Fibroblast of upper back skin (primary cell): ENCODE measurements around the gene RAPH1.
"Not testable (repeated sequence)": the region's sequence is repeated elsewhere in the genome, so short reads cannot be mapped to it uniquely, and the experiment has no call there.

ENCODE experiments used
- DNase-seq: peaks from one replicate; pipeline ENCODE4 v3.0.0-alpha.2; 2013

Gene RAPH1

DNA sequence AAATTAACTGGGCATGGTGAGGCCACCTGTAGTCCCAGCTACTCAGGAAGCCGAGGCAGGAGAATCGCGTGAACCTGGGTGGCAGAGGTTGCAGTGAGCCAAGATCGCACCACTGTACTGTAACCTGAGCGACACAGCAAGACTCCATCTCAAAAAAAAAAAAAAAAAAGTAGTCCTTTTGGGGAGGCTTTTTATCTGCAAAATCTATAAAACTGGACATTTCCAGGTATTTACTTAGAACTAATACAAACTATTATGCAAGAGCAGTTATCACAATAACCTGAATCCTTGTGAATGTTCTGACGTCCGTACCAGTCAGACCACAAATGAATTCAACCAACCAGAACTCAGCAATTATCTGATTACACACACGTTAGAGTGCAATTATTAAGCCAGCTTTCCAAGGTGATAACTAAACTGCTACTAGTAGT is 8.8 kb upstream of the RAPH1 start:
- DNase-seq = no peak

DNA sequence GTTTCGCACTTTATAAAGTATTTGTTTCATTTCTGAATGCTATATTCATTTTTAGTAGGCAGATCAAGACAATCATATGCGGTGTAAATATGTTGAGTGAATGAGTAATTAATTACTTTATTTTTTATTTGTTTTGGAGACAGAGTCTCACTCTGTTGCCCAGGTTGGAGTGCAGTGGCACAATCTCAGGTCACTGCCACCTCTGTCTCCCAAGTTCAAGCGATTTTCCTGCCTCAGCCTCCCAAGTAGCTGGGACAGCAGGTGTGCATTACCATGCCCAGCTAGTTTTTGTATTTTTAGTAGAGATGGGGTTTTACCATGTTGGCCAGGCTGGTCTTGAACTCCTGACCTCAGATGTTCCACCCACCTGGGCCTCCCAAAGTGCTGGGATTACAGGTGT is 5.5 kb upstream of the RAPH1 start:
- DNase-seq = not testable (repeated sequence)

DNA sequence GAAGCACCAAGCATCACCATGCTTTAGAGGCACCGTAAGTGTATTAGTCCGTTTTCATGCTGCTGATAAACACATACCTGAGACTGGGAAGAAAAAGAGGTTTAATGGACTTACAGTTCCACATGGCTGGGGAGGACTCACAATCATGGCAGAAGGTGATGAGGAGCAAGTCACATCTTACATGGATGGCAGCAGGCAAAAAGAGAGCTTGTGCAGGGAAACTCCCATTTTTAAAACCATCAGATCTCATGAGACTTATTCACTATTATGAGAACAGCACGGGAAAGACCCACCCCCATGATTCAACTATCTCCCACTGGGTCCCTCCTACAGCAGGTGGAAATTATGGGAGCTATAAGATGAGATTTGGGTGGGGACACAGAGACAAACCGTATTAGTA is 3.1 kb upstream of the RAPH1 start:
- DNase-seq = not testable (repeated sequence)

DNA sequence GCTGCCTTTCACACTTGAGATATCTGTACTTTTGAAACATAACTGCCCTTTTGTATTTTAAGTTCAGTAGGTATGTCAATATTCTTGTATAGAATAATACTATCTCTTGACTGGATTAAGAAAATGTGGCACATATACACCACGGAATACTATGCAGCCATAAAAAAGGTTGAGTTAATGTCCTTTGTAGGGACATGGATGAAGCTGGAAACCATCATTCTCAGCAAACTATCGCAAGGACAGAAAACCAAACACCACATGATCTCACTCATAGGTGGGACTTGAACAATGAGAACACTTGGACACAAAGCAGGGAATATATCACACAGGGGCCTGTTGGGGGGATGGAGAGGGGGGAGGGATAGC is 1.5 kb upstream of the RAPH1 start:
- not testable (repeated sequence) for DNase-seq

DNA sequence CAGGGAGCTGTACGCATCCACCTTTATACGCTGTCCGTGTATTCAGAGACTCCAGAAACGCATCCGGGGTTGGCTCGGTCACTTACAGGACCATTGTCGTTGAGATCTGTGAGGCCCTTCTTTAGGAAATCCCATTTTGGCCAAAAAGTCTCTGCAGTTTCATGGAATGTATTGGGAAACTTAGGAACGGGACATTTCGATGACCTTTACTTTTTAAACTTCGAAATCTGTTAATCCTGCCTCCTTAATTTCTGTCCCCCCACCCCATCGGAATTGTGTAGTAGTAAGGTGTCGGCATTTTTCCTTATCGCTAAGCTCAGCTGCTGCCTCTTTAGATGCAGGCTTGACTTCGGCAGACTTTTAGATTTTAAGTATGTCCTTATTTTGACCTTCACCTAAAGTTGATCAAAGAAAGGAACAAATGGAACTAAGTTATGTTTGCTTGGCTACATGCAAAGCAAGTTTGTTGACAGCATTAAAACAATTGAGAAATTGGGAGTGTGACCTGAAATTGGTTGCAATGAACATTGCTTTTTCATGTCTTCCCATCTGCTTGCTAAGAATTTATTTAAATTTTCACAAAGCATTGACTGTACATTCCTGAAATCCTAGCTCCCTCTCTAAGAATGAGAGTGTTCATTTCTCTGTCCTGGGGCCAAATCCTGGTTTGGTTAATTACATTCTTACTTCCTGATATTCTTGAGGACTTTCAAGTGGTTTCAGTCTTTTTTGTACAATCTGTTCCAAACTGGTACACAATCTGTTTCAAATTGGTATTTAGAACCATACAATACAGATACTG is 884 bp upstream of the RAPH1 start:
- DNase-seq = peak; percentile 51

DNA sequence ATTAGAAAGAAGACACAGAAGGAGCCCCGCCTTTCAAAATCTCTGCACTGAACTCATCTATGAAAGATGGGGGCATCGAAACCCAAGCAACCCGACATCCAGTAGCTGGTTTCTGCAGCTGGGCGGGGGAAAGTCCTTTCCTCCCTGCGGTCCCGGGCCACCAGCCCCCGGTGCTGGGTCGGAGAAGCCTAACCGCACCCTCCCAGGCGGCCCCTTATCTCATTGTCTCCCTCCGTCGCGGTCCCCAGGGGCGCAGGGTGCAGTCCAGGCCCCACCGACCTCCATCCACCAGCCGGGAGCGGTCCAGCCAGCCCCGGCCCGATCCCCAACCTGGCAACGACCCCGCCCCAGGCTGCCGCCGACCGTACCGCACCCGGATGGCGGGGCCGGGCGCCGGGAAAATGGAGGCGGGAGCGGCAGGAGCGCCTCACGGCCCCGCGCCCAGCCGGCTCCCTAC is 452 bp downstream of the RAPH1 start:
- no peak for DNase-seq

DNA sequence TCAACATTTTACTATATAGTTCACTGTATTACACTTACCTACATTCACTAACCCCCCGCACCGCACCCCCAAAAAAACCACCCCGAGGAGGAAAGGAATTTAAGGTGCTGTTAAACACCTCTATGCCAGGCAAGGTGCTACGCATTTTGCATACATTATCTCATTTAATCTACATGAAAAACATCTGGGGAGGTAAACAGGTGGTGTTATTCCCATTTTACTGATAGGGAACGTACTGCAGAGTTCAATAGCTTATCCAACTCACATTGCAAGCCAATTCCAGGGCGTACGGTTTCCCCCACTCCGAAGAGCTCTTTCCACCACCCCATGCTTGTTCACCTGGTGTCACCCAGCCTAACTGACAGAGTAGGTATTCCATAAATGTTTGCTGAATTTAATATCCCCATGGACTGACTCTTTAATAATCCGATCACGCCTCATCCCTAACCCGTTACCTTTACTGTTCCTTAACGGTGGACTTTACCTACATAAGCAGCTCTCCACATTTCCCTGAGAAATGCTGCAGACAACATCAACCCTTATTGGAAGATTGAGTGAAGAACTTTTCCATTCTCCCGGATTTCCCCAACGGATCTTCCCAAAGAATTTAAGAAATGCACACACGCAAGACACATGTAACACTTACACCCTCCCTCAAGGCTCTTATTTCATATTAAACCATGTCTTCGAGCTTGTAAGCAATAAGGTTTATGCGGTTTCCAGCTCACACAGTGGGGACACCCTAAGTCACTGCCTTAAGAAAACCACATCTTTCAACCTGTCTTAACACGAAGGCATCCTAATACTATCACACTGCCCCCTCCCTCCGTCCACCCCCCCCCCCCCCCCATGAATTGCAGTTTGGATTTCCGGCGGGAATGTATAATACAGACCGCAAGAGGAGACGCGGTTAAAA is 1.2 kb downstream of the RAPH1 start:
- peak; percentile 86 for DNase-seq

DNA sequence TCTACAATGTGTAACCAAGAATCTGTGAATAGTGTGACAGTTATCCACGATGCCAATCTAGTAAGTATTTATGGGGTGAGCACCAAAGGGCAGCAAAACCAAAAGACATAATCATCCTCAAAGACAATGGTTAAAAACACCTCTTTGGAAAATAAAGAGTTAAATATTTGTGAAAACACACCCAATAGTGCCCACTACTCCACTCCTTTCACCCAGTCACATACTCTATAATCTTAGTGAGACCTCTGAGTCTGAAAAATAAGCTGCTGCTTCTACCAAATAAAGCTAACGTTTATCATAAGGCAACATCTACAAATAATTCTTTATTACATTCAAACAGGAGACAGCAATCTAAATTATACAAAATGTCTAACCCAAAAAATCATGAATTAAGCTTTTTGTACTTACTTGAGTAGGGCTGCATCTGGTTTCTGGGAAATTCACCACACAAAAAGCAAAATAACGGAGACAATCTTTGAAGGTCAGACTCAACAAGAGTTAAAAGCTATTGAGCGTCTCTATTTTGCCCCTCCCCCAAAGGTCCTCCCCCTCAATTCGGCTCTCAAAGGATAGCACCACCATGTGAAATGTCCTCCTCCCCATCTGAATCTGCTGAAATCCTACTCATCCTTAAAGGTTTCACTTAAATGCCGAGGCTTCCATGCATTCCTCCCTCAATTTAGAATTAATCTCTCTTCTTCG is 2.0 kb downstream of the RAPH1 start:
- peak; percentile 56 for DNase-seq

DNA sequence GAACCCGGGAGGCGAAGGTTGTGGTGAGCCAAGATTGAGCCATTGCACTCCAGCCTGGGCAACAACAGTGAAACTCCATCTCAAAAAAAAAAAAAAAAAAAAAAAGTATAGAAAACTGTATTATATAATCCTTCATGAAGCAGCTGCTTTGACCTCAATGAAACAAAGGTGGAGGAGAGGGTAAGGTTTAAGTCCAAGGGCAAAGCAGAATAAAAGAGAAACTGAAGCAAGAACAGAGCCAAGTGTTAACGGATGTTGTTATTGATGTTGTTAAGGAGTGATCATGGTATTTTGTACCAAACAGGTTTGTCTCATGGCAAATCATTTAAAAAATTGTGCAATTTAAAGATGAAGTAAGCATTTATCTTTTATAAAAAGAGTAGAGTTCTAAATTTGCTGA is 7.4 kb downstream of the RAPH1 start:
- no peak for DNase-seq

DNA sequence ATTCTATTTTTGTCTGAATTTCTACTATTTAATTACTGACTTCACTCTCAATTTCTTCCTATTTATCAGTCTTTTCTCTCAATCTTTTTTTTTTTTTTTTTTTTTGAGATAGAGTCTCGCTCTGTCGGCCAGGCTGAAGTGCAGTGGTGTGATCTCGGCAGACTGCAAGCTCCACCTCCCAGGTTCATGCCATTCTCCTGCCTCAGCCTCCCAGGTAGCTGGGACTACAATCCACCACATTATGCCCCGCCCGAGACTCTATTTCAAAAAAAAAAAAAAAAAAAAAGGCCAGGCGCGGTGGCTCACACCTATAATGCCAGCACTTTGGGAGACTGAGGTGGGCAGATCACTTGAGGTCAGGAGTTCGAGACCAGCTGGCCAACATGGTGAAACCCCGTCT is 21.8 kb downstream of the RAPH1 start:
- not testable (repeated sequence) for DNase-seq

DNA sequence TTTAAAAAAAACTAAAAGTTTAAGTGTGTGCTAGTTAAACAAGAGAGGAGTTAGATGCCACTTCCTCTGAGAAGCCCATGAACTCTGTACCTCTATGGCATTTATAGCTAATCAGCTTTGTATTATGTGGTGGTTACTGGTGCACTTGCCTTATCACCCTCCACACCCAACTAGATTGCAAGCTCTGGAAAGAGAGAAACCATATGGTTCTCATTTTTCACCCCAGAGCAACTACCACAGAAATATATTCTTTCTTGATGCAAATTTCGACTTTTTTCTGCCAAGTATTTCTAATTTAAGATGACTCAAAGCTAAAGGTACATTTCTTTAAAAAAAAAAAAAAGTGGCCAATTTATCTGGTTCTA is 24.2 kb downstream of the RAPH1 start:
- DNase-seq = peak; percentile 39

DNA sequence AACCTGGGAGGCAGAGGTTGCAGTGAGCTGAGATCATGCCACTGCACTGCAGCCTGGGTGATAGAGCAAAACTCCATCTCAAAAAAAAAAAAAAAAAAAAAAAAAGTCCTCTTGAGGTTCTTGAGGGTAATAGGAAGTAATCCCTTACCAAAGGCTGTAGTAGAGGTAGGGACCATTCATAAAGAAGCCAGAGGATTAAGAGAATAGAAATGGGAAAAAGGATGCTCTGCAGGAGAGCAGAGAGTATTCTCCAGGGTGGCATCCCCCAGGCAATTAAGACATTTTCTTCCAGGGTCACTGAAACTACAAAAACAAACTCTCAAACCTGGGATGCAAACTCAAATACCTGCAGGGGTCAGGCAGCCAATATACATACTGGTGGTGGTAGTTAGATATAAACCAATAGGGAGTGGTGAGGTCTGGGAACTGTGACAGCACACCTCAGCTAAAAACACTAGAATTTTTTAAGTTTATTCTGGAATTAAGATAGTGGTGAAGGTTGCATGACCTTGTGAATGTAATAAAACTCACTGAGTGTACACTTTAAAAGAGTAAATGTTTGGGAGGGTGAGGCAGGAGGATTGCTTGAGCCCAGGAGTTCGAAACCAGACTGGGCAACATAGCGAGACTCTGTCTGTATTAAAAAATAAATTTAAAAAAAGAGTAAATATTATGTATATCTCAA is 24.7 kb downstream of the RAPH1 start:
- no peak for DNase-seq

DNA sequence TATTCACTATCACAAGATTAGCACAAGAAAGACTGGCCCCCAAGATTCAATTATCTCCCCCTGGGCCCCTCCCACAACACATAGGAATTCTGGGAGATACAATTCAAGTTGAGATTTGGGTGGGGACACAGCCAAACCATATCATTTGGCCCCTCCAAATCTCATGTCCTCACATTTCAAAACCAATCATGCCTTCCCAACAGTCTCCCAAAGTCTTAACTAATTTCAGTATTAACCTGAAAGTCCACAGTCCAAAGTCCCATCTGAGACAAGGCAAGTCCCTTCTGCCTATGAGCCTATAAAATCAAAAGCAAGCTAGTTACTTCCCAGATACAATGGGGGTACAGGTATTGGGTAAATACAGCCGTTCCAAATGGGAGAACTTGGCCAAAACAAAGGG is 31.6 kb downstream of the RAPH1 start:
- not testable (repeated sequence) for DNase-seq

DNA sequence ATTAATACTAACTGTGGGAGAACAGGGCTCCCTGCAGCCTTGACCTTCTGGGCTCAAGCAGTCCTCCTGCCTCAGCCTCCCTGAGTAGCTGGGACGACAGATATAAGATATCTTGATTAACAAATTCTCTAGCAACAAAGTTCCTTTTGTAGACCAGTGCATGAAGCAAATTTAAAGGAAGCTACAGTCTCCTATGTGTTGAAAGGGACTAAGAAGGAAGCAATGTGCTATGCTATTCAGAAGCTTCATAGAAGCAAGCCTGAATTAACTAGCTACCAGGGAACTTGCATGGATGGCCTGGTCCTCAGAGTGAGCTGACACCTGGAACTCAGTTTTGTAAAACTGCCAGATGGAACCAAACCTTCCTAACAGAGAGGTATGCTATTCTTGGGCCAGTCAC is 33.2 kb downstream of the RAPH1 start:
- no peak for DNase-seq

DNA sequence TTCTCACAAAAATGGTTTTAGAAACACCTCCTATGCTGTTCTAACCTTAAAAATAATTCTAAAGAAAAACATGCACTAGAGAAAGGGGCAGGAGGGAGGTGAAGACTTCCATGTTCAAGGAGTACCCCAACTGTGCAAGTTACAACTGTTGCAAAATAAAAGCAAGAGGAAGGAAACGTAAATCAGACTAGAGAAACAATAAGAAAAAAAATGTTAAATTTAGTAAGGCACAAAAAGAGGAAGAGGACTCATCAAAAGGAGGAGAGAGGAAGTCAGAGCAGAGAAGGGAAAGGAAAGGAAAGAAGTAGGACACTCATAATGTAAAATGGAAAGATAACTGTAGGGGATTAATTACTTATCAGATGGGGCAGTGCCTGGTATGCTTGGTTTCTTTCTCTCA is 34.1 kb downstream of the RAPH1 start:
- no peak for DNase-seq

DNA sequence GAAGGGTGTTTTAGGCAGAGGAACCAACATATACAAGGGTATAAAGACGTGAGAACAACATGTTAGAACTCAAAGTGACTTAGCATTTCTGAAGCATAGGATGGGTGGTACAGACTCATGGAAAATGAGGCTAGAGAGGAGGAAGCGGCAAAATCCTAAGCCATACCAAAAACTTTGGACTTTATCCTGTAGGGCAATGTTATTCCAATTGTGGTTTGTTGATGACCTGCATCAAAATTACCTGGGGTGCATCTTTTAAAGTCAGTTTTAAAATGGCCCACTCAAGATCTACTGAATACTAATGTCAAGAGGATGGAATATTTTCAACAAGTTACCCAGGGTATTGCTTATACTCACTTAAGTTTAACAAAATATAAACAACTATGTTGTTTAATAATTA is 34.8 kb downstream of the RAPH1 start:
- no peak for DNase-seq

DNA sequence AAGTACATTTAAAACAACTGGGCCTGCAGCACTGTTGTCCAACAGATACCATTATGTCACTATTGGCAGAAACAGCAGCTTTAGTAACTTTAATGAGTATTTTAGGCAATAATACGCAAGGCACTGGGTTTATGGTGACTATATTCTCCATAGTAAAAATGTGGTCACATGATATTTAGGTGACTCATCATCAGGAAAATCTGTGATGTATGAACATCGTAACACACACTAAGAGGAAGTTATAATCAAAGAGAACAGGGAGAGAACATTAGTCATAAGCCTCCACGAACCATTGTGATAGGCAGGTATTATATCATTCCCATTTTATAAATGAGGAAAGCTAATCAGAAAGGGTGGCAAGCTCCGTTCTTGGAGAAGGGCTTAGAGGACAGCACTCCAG is 36.9 kb downstream of the RAPH1 start:
- peak; percentile 65 for DNase-seq

DNA sequence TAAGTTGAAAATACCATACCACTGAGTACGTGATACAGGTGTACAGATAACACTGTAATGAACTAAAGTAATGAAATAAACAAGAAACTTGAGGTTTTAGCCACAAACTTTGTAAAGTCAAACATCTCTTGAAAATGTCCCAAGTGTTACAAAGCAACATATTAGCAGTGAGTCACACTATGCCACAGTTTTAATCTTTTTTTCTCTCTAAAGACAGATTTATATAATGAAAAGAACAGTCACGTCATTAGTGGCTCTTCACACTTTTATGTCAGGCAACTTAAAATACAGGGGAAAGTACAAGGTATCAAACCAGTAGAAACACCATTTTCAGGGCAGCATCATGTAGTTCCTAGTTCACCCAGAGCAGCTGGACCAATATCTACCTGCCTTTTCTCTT is 42.1 kb downstream of the RAPH1 start:
- DNase-seq = no peak

DNA sequence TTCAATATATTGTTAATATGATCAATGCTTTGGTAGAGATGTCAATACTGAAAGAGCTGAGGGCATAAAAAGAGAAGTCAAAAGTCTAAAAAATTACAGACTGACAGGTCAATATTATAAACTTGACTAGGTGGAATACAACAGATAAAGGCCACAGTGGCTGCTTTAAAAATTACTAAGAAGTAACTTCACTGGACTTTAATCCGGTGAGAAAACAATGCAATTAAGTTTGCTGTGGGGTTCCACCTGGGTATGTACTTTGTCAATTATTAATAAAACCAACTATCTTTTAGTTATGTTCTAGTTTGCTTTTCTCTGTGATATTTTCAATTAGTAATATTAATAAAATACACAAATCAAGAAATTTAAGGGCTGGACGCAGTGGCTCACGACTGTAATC is 44.7 kb downstream of the RAPH1 start:
- DNase-seq = no peak

DNA sequence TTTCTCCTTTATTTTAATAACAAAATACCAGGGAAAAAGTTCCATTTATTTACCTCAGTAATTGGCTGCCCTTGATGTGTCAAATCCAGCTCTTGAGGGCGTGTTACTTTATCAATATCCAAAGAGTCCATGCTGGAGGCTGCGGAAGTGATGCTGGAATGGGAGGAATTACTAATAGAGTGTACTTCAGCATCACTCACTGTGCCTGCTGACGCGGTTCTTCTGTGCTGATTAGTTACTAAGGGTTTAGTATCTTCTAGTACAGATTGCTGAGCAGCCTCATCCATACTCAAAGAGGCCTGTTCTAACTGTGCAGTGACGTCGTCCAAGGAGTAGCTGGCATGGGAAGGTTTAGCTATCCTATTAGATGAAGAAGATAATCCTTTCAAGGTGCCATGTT is 45.6 kb downstream of the RAPH1 start:
- DNase-seq = no peak

DNA sequence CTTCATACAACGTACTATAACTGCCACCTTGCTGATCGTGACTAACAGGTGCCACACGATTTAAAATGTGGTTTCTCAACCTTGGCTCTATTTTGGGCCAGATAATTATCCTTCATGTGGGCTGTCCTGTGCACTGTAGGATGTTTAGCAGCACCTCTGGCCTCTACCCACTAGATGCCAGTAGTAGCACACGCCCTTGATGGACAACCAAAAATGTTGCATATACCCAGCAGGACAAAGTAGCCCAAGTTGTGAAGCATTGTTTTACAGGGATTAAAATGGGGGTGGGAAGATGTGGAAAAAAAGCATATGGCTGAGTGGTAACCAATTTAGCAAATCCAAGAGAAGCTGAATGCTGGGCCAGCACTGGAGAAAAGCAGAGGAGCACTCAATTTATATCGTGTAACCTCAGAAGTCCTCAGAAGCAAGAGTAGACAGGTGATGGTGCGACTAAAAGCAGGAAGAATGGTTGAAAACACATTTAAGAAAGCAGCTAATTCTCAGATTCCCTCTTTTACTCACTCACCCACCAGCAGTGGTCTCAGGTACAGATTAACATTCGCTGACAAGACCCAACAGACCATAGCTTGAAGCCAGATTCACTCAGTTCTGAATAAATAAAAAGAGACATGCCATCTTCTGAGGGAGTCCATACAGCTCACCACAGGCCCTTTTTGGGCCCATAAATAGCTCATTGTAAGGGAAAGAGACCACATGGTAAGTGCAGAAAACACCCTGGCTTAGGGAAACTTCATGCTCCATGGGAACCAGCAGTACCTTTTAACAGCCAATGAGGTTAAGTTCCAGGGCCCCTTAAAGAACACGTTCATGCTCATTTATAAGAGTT is 50.6 kb downstream of the RAPH1 start:
- DNase-seq = peak; percentile 31

DNA sequence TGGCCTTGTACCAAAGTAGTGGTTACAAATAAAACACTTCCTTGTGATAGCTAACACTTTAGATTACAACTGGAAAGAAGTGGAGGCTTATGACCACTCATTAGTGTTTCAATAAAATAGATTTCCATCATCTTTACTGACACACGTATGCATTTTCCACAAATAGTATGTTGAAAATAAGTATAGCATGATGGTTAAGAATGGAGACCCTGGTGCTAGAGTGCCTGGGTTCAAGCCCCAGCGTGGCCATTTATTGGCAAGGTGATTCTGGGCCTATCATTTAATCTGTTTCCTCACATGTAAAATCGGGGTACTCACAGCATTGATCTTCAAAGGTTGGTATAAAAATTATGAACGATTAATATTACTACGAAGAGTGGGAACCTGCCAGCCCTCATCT is 54.5 kb downstream of the RAPH1 start:
- DNase-seq = no peak
